HEK293T (cell line): Measurements from ENCODE around the gene ALG12.

ENCODE experiments used
- ARNT ChIP-seq: fragments of 450-650 bp; IDR thresholded peaks from 2 replicates; pipeline ENCODE4 v1.6.1; 2017; ENCODE audit warnings: mild to moderate bottlenecking
- BHLHE40 ChIP-seq: fragments of 450-650 bp; IDR thresholded peaks from 2 replicates; pipeline ENCODE4 v1.6.1; 2016; ENCODE audit warnings: mild to moderate bottlenecking, moderate library complexity, borderline replicate concordance
- CTBP1 ChIP-seq: fragments of 450-650 bp; IDR thresholded peaks from 2 replicates; pipeline ENCODE4 v1.6.1; 2016; ENCODE audit warnings: borderline replicate concordance
- ELF4 ChIP-seq: fragments of 450-650 bp; IDR thresholded peaks from 2 replicates; pipeline ENCODE4 v1.6.1; 2017; ENCODE audit warnings: antibody characterized with exemption
- FOXA1 ChIP-seq: fragments of 450-650 bp; IDR thresholded peaks from 2 replicates; pipeline ENCODE4 v1.6.1; 2016; ENCODE audit warnings: mild to moderate bottlenecking
- FOXK2 ChIP-seq: fragments of 450-650 bp; IDR thresholded peaks from 2 replicates; pipeline ENCODE4 v1.6.1; 2016; ENCODE audit warnings: mild to moderate bottlenecking
- HDGF ChIP-seq: fragments of 450-650 bp; IDR thresholded peaks from 2 replicates; pipeline ENCODE4 v1.6.1; 2017; ENCODE audit warnings: antibody characterized with exemption, borderline replicate concordance
- L3MBTL2 ChIP-seq: fragments of 450-650 bp; conservative IDR thresholded peaks from 2 replicates; pipeline ENCODE4 v1.6.1; 2016; ENCODE audit warnings: mild to moderate bottlenecking
- NFRKB ChIP-seq: fragments of 450-650 bp; IDR thresholded peaks from 2 replicates; pipeline ENCODE4 v1.6.1; 2016; ENCODE audit warnings: mild to moderate bottlenecking, moderate library complexity
- SP1 ChIP-seq: fragments of 450-650 bp; IDR thresholded peaks from 2 replicates; pipeline ENCODE4 v1.6.1; 2017
- SUZ12 ChIP-seq: fragments of 450-650 bp; IDR thresholded peaks from 2 replicates; pipeline ENCODE4 v1.6.1; 2016; ENCODE audit warnings: mild to moderate bottlenecking
- ZNF384 ChIP-seq: fragments of 450-650 bp; IDR thresholded peaks from 2 replicates; pipeline ENCODE4 v1.6.1; 2016
- TF ChIP-seq, protein P1 (sequence below): fragments of 450-650 bp; IDR thresholded peaks from 2 replicates; pipeline ENCODE4 v1.6.1; 2016

DNA sequence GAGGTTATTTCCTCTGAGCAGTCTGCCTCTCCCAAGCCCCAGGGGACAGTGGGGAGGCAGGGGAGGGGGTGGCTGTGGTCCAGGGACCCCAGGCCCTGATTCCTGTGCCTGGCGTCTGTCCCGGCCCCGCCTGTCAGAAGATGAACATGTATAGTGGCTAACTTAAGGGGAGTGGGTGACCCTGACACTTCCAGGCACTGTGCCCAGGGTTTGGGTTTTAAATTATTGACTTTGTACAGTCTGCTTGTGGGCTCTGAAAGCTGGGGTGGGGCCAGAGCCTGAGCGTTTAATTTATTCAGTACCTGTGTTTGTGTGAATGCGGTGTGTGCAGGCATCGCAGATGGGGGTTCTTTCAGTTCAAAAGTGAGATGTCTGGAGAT, 45.4 kb upstream of the ALG12 start:
- TF ChIP-seq FOXA1 (no peak), L3MBTL2 (no peak), ARNT (no peak), ZNF384 (no peak), SUZ12 (no peak), FOXK2 (no peak), NFRKB (no peak), BHLHE40 (no peak), SP1 (no peak), CTBP1 (no peak), ELF4 (no peak), HDGF (no peak)
- TF ChIP-seq, protein P1, sequence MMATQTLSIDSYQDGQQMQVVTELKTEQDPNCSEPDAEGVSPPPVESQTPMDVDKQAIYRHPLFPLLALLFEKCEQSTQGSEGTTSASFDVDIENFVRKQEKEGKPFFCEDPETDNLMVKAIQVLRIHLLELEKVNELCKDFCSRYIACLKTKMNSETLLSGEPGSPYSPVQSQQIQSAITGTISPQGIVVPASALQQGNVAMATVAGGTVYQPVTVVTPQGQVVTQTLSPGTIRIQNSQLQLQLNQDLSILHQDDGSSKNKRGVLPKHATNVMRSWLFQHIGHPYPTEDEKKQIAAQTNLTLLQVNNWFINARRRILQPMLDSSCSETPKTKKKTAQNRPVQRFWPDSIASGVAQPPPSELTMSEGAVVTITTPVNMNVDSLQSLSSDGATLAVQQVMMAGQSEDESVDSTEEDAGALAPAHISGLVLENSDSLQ: no peak
